Kidney tubule cell (primary cell): Measurements from ENCODE around the gene PTH2.
A peak's percentile ranks its signal among the peaks of the same experiment; 100 is the strongest.

Source experiments
- DNase-seq: peaks from one replicate; pipeline ENCODE4 v3.0.0-alpha.2; 2018; ENCODE audit warnings: low spot score

The PTH2 gene

GRCh38 chr19:49409441-49410029, 13.7 kb downstream of the PTH2 start:
- DNase-seq, result no peak

- peak; percentile 85 for DNase-seq
Measured at GRCh38 chr19:49408816-49409440, 14.3 kb downstream of the PTH2 start.

GRCh38 chr19:49407482-49408015, 15.7 kb downstream of the PTH2 start:
- DNase-seq, result no peak

GRCh38 chr19:49407079-49407478, 16.2 kb downstream of the PTH2 start:
- DNase-seq, result no peak

- DNase-seq, result peak; percentile 43
Measured at GRCh38 chr19:49403404-49404187, 19.6 kb downstream of the PTH2 start.

- peak; percentile 20 for DNase-seq
Measured at GRCh38 chr19:49400029-49400428, 23.2 kb downstream of the PTH2 start.

- DNase-seq, result no peak
Measured at GRCh38 chr19:49398931-49399330, 24.3 kb downstream of the PTH2 start.

- DNase-seq, result no peak
Measured at GRCh38 chr19:49398001-49398615, 25.1 kb downstream of the PTH2 start.

- DNase-seq, result no peak
Measured at GRCh38 chr19:49396738-49397505, 26.3 kb downstream of the PTH2 start.

- no peak for DNase-seq
Measured at GRCh38 chr19:49395581-49396407, 27.4 kb downstream of the PTH2 start.

- DNase-seq, result no peak
Measured at GRCh38 chr19:49393881-49394280, 29.4 kb downstream of the PTH2 start.

GRCh38 chr19:49391581-49392399, 31.5 kb downstream of the PTH2 start:
- peak; percentile 79 for DNase-seq

GRCh38 chr19:49390929-49391359, 32.3 kb downstream of the PTH2 start:
- DNase-seq, result no peak

GRCh38 chr19:49390131-49390928, 32.9 kb downstream of the PTH2 start:
- no peak for DNase-seq

GRCh38 chr19:49389406-49389805, 33.8 kb downstream of the PTH2 start:
- no peak for DNase-seq

GRCh38 chr19:49387936-49388372, 35.3 kb downstream of the PTH2 start, which contains the start of gene KASH5:
Gene KASH5 (plus strand): TSS chr19:49388249. CDS start chr19:49390884, 2,635 bp downstream.
- peak; percentile 50 for DNase-seq

GRCh38 chr19:49383599-49383998, 39.6 kb downstream of the PTH2 start:
- DNase-seq, result no peak

GRCh38 chr19:49382639-49383038, 40.6 kb downstream of the PTH2 start:
- no peak for DNase-seq

- no peak for DNase-seq
Measured at GRCh38 chr19:49380391-49380790, 42.9 kb downstream of the PTH2 start.
